Subcutaneous abdominal adipose tissue (tissue), 5 donors: ENCODE results near the gene SARNP.
A peak's percentile ranks its signal among the peaks of the same experiment; 100 is the strongest.

ENCODE experiments used
- H3K27ac ChIP-seq: one replicate; pipeline ENCODE4 v1.7.0; 2013; ENCODE audit warnings: low read depth, mild to moderate bottlenecking, inconsistent platforms, low read length, moderate library complexity
- H3K27me3 ChIP-seq, 5 donors: one replicate each; pipeline ENCODE4 v1.7.0; 2013; ENCODE audit warnings: low read length in 5 of 5, inconsistent platforms in 1 of 5; ENCODE audit not compliant: control insufficient read depth in 5 of 5, insufficient read depth in 4 of 5
- H3K36me3 ChIP-seq, 5 donors: one replicate each; pipeline ENCODE4 v1.7.0; 2013; ENCODE audit warnings: low read length in 5 of 5; ENCODE audit not compliant: control insufficient read depth in 5 of 5, insufficient read depth in 5 of 5
- H3K4me1 ChIP-seq, 5 donors: one replicate each; pipeline ENCODE4 v1.7.0; 2013; ENCODE audit warnings: low read length in 5 of 5, mild to moderate bottlenecking in 3 of 5, moderate library complexity in 1 of 5; ENCODE audit not compliant: control insufficient read depth in 5 of 5, insufficient read depth in 5 of 5
- H3K4me3 ChIP-seq, 5 donors: one replicate each; pipeline ENCODE4 v1.7.0; 2013; ENCODE audit warnings: low read length in 5 of 5, low read depth in 1 of 5
- H3K9ac ChIP-seq, 5 donors: one replicate each; pipeline ENCODE4 v1.7.0; 2013; ENCODE audit warnings: low read length in 5 of 5, mild to moderate bottlenecking in 4 of 5, moderate library complexity in 3 of 5
- H3K9me3 ChIP-seq, 5 donors: one replicate each; pipeline ENCODE4 v1.7.0; 2013; ENCODE audit warnings: low read length in 5 of 5; ENCODE audit not compliant: control insufficient read depth in 5 of 5
- donor health status: healthy.
- donor health status: healthy.
- donor health status: healthy.
- donor health status: healthy.
- donor health status: healthy.

SARNP gene

DNA sequence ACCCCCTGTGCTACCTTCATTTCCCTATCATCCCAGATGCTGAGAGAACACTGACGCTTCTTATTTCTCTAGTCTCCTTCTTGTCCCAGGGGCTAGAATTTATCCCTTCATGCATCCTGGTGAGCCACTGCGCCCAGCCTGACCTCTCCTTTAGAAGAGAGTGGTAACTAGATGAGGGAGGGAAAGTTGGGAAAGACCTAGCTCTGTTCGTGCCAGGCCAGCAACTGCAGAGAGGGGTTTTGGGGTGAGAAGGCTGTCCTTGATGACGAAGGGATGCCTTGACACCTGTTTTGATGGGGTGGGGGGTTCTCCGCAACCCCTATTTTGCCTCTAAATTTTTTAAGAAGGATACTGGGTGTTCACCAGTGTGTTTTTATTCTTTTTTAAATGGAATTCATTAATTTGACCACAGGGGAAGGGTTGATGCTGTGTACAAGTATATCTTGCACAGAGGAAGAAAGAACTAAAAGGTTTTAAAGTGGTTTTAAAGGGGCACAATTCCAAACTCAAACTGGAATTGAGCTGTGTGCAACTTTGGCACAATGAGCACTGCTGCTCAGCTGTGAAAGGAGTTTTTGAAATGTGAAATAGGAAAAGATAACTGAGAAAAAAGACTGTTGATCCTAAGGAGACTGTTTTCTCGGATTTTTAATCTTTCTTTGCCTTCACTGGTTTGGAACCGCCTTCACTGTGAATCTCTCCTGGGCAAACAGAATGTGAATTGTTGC is 32.3 kb upstream of the SARNP start:
- Histone ChIP-seq H3K4me3 (peak overlapping the region in 1 of 5 donors; percentile 18), H3K4me1 (peaks cover 18 to 56% (median 48%) of the 10 kb centered on the region in 5 donors), H3K36me3 (no peaks in the 10 kb centered on the region), H3K9ac (peak overlapping the region in 3 of 5 donors; percentile 14 to 72 (median 21)), H3K27ac (peak overlapping the region; percentile 99), H3K9me3 (no peaks in the 10 kb centered on the region), H3K27me3 (peaks cover 0 to 4% (median 0%) of the 10 kb centered on the region in 5 donors)

DNA sequence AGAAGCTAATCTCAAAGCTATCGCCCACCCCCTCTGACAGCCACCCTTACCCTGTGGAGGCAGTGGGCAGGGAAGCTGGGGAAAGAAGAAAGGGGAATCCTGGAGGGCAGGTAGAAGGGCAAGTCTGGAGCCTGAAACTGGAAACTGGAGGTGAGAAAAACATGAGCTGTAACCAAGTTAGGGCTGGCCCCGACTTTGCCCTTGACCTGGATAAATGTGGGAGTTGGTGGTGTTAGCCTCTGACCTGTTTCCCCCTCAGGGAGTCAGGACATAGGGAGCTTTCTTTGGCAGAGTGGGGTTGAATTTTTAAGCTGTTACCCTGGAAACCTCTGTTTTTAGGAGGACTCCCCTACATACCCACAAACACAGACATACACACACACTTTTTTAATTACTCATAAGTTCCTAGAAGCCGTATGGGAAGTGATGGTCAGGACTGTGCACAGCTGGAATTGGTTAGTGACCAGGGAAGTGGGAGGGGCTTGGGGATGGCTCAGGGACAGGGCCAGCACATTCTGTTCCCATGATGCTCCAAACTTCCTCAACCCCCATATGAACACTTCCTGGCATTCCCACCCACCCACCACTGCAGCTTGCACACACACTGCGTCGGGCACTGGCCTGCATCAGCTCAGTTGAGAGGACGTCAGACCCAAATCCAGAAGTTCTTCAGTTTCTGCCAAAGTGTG is 30.2 kb upstream of the SARNP start:
- no peaks in the 10 kb centered on the region for H3K36me3 ChIP-seq
- peak overlapping the region; percentile 99 for H3K27ac ChIP-seq
- peaks cover 0 to 4% (median 0%) of the 10 kb centered on the region in 5 donors for H3K27me3 ChIP-seq
- no peaks in the 10 kb centered on the region for H3K9me3 ChIP-seq
- peak overlapping the region in 3 of 5 donors; percentile 14 to 56 (median 18) for H3K4me3 ChIP-seq
- H3K4me1 ChIP-seq, result peaks cover 22 to 69% (median 53%) of the 10 kb centered on the region in 5 donors
- peak overlapping the region; percentile 72 to 97 (median 84) for H3K9ac ChIP-seq

DNA sequence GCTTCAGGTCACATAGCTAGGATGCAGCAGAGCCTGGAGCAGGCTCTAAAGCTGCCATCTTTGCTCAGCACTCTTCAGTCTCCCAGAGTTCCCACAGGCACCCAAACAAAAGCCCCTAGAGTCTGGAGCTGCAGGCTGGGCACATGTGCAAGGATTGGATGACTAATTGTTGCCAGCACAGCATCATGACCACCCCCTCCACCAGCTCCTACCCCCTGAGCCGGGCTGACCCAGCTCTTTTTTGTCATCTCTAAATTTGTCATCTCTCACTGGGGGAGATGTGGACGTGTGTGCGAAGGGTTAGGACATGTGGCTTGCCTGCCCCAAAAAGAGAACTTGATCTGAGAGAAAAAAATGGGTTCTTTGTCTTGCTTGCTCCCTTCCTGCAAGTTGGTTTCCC is 29.5 kb upstream of the SARNP start:
- H3K27ac ChIP-seq, result peak overlapping the region; percentile 99
- H3K4me3 ChIP-seq, result no peak overlapping the region
- no peaks in the 10 kb centered on the region for H3K36me3 ChIP-seq
- no peaks in the 10 kb centered on the region for H3K9me3 ChIP-seq
- peaks cover 0 to 4% (median 0%) of the 10 kb centered on the region in 5 donors for H3K27me3 ChIP-seq
- H3K4me1 ChIP-seq, result peaks cover 22 to 76% (median 60%) of the 10 kb centered on the region in 5 donors
- H3K9ac ChIP-seq, result peak overlapping the region; percentile 65 to 97 (median 84)

DNA sequence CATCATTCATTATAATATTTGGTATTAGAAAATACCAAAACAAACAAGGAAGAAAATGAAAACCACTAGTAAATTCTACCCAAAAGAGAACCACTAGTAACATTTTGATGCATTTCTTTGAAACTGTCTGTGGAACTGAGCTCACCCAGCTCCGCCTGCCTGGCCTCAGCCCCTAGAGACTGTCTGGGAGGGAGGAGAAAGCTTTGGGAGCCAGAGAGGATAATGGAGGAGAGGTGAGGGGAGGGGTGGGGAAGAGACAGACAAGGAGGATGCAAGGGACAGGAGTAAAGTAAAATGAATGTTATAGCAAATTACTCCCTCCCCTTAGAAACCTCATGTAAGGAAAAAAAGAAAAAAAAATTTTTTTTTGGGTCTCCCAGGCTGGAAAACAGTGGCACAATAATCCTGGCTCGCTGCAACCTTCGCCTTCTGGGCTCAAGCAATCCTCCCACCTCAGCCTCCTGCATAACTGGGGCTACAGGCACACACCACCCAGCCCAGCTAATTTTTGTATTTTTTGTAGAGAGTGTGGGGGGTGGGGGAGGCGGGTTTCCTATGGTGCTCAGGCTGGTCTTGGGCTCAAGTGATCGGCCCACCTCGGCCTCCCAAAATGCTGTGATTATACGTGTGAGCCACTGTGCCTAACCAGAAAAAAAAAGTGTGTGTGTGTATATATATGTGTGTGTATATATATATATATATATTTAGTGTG is 28.4 kb upstream of the SARNP start:
- peak overlapping the region; percentile 99 for H3K27ac ChIP-seq
- H3K4me3 ChIP-seq, result no peak overlapping the region
- peak overlapping the region in 1 of 5 donors; percentile 76 for H3K9ac ChIP-seq
- H3K36me3 ChIP-seq, result peaks cover 0 to under 1% (median 0%) of the 10 kb centered on the region in 5 donors
- no peaks in the 10 kb centered on the region for H3K9me3 ChIP-seq
- peaks cover 0 to 4% (median 0%) of the 10 kb centered on the region in 5 donors for H3K27me3 ChIP-seq
- peaks cover 22 to 86% (median 69%) of the 10 kb centered on the region in 5 donors for H3K4me1 ChIP-seq

DNA sequence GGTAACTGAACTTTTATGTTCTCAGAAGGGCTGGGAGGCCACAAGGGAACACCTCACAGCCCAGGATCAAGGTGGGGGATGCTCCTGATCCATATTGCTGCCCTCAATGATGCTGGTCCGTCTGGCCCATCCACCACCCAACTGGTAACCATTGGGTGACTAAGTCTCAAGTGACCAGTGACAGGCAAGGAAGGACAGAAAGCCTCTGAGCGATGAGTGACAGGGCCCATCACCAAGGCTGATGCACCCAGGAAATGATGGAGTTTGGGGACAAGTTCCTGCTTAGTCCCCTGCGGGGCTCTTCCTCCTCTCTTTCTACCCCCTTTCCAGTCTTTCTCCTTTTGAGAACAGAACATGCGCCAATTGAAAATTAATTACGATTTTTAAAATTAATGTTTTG is 27.8 kb upstream of the SARNP start:
- H3K27ac ChIP-seq, result peak overlapping the region; percentile 99

DNA sequence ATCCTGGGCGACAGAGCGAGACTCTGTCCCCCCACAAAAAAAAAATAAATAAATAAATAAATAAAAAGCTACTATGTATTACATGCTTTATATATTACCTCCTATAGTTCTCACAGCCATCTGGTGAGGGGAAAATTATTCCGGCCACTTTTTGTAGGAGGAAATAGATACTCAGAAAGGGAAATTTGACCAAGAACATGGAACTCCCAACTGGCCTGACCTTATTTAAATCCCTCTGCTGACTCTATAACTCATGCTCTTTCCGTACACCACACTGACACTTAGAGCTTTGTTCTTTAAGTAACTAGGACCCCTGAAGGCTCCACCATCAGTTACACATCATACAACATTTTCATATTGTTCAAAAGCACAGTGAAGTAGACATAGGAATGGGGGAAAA is 27.4 kb upstream of the SARNP start:
- Histone ChIP-seq H3K4me1 (peaks cover 20 to 78% (median 66%) of the 10 kb centered on the region in 5 donors), H3K36me3 (peaks cover 0 to 9% (median 6%) of the 10 kb centered on the region in 5 donors), H3K27me3 (peaks cover 0 to 4% (median 0%) of the 10 kb centered on the region in 5 donors), H3K27ac (peak overlapping the region; percentile 99), H3K4me3 (no peak overlapping the region), H3K9me3 (no peaks in the 10 kb centered on the region), H3K9ac (peak overlapping the region in 2 of 5 donors; percentile 57 to 76)

More for the DNA sequence above, 27.8 kb upstream of the SARNP start:
- Histone ChIP-seq H3K9me3 (no peaks in the 10 kb centered on the region), H3K27me3 (peaks cover 0 to 4% (median 0%) of the 10 kb centered on the region in 5 donors), H3K4me1 (peaks cover 22 to 82% (median 69%) of the 10 kb centered on the region in 5 donors), H3K9ac (peak overlapping the region in 3 of 5 donors; percentile 9 to 76 (median 57)), H3K36me3 (peaks cover 0 to 6% (median 4%) of the 10 kb centered on the region in 5 donors), H3K4me3 (no peak overlapping the region)

DNA sequence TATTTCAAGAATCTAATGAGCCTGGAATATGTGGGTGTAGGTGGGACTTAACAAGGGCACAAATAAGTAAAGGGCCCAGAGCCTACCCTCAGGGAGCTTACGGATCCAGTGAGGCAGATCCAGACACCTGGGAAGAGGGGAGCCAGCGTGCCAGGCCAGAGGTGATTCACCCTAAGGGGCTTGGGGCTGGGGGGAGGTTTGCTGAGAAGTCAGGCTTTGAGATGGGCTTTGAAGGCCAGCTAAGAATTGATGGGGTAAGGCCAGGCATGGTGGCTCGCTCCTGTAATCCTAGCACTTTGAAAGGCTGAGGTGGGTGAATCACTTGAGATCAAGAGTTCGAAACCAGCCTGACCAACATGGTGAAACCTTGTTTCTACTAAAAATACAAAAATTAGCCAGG is 25.9 kb upstream of the SARNP start:
- H3K27me3 ChIP-seq, result peaks cover 0 to 4% (median 0%) of the 10 kb centered on the region in 5 donors
- no peak overlapping the region for H3K4me3 ChIP-seq
- H3K9ac ChIP-seq, result peak overlapping the region in 2 of 5 donors; percentile 85 to 94
- H3K36me3 ChIP-seq, result peaks cover 0 to 21% (median 14%) of the 10 kb centered on the region in 5 donors
- peak overlapping the region; percentile 84 for H3K27ac ChIP-seq
- H3K4me1 ChIP-seq, result peaks cover 16 to 71% (median 55%) of the 10 kb centered on the region in 5 donors
- no peaks in the 10 kb centered on the region for H3K9me3 ChIP-seq

DNA sequence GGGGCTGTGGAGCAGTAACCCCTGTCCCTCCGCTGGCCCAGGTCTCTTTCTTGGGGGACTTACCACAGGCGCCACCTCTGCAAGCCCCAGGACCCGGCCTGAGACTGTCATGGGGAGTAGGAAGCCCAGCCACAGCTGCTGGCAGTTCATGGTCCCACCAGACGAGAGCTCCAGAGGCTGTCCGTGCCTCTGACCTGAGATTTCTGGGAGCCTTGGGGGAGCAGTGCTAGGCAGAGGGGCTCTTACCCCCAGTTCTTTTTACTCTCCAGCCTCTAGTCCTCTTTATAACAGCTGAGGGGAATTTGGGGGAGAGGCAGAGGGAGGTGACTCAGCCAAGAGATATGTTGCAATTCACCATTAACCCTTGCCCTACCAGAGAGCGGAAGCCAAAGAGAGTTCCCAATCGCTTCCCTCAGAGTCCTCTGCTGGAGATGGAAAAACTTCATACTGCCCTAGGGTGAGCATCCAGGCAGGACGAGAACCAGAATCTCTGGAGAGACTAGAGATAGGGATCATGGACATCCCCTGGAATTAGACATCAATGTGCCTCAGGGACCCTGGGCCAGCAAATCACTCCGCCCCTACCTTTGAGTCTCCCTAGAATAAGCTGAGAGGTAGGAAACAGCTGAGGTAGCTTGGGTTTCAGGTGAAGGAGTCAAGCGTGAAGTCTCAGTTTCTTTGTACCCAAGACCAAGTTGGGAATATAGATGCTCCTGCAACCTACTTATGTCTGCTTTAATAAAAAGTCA is 25.3 kb upstream of the SARNP start, which contains the start of gene MMP19:
TSS of gene MMP19 (minus strand) at position 256 of the 749 bp plus-strand sequence. CDS start at position 150, 106 bp downstream.
- H3K4me1 ChIP-seq, result peaks cover 13 to 67% (median 53%) of the 10 kb centered on the region in 5 donors
- no peaks in the 10 kb centered on the region for H3K9me3 ChIP-seq
- H3K4me3 ChIP-seq, result peak within 1 kb of the TSS; percentile 76 to 95 (median 84)
- H3K27ac ChIP-seq, result peak within 1 kb of the TSS; percentile 84
- peak within 1 kb of the TSS; percentile 73 to 94 (median 85) for H3K9ac ChIP-seq
- peaks cover 0 to 25% (median 17%) of the 10 kb centered on the region in 5 donors for H3K36me3 ChIP-seq
- peaks cover 0 to 2% (median 0%) of the 10 kb centered on the region in 5 donors for H3K27me3 ChIP-seq
